ENCODE results near the gene MLLT3.

GRCh38 chr9:20303996-20304395, 318.3 kb downstream of the MLLT3 start:
- TF ChIP-seq, protein P1, sequence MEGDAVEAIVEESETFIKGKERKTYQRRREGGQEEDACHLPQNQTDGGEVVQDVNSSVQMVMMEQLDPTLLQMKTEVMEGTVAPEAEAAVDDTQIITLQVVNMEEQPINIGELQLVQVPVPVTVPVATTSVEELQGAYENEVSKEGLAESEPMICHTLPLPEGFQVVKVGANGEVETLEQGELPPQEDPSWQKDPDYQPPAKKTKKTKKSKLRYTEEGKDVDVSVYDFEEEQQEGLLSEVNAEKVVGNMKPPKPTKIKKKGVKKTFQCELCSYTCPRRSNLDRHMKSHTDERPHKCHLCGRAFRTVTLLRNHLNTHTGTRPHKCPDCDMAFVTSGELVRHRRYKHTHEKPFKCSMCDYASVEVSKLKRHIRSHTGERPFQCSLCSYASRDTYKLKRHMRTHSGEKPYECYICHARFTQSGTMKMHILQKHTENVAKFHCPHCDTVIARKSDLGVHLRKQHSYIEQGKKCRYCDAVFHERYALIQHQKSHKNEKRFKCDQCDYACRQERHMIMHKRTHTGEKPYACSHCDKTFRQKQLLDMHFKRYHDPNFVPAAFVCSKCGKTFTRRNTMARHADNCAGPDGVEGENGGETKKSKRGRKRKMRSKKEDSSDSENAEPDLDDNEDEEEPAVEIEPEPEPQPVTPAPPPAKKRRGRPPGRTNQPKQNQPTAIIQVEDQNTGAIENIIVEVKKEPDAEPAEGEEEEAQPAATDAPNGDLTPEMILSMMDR (IDR thresholded peaks at IDR 0.05): no peak
- TF ChIP-seq POLR2A (IDR thresholded peaks at IDR 0.05) (no peak), POLR2AphosphoS5 (IDR thresholded peaks at IDR 0.05) (no peak), EP300 (IDR thresholded peaks at IDR 0.05) (no peak)
